Stimulated activated CD8-positive, alpha-beta memory T cell treated with anti-CD3 and anti-CD28 coated beads, Interleukin-4, amount 100 ng/mL, for 48 hours (primary cell): ENCODE data around the gene C12orf76.

Experiments used
- DNase-seq: peaks from one replicate; pipeline ENCODE4 v3.0.0-alpha.2; 2020

The C12orf76 gene

GRCh38 chr12:109994401-109995175 is 53.7 kb downstream of the C12orf76 start:
- DNase-seq: no peak

DNA sequence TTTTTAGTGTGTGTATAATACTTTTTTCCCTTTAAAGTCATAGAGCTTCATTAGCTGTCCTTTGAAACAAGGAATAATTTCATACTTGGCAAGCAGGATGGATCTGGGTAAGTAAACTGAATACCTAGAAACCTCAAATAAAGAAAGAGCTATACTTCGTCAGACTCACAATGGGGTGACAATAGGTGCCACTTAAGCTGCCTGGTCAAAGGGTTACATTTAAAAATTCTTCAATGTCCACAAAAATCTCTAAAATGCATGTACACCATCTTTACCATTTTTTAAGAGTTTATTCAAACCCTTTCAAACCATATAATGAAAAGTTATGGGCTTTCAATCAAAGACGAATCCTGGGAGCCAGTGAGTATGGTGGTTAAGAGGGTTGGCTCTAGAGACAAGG is 55.2 kb downstream of the C12orf76 start:
- no peak for DNase-seq

- DNase-seq: no peak
These were observed 56.7 kb downstream of the C12orf76 start for GRCh38 chr12:109991586-109991985.
